GM12891 (cell line): ENCODE data around the gene FDX1.

ENCODE experiments used
- POLR2A ChIP-seq: IDR thresholded peaks from 2 replicates; pipeline ENCODE4 v1.6.1; 2011; ENCODE audit warnings: low read depth, low read length, control low read depth
- POLR2AphosphoS5 ChIP-seq: IDR thresholded peaks from 2 replicates; pipeline ENCODE4 v1.6.1; 2011; ENCODE audit warnings: low read depth, low read length, control low read depth
- TAF1 ChIP-seq: IDR thresholded peaks from 2 replicates; pipeline ENCODE4 v1.6.1; 2011; ENCODE audit warnings: low read depth, low read length, control low read depth

GRCh38 chr11:110428040-110428439 is 1.7 kb upstream of the FDX1 start:
- TF ChIP-seq TAF1 (no peak), POLR2A (no peak), POLR2AphosphoS5 (no peak)
